Loucy (cell line): Measurements from ENCODE around the gene MNT.

ENCODE experiments used
- H2AFZ ChIP-seq: fragments of 200-600 bp; sonication (generic); 2 replicates; pipeline ENCODE4 v1.6.0; 2016; ENCODE audit warnings: antibody characterized with exemption, mild to moderate bottlenecking, low read length, moderate library complexity
- H3F3A ChIP-seq: fragments of 200-600 bp; 2 replicates; pipeline ENCODE4 v1.6.0; 2016; ENCODE audit warnings: antibody characterized with exemption, low read depth, mild to moderate bottlenecking
- H3K27me3 ChIP-seq: fragments of 200-600 bp; sonication (generic); 2 replicates; pipeline ENCODE4 v1.6.1; 2014; ENCODE audit warnings: low read length, mild to moderate bottlenecking; ENCODE audit not compliant: insufficient read depth, poor library complexity, severe bottlenecking
- H3K36me3 ChIP-seq: fragments of 200-600 bp; sonication (generic); 2 replicates; pipeline ENCODE4 v1.6.1; 2016; ENCODE audit warnings: low read length; ENCODE audit not compliant: insufficient read depth
- H3K4me1 ChIP-seq: fragments of 200-600 bp; sonication (generic); 2 replicates; pipeline ENCODE4 v1.5.1; 2014; ENCODE audit warnings: low read length, mild to moderate bottlenecking; ENCODE audit not compliant: insufficient read depth, poor library complexity, severe bottlenecking
- H3K4me2 ChIP-seq: fragments of 200-600 bp; sonication (generic); 2 replicates; pipeline ENCODE4 v1.6.0; 2014; ENCODE audit warnings: antibody characterized with exemption, low read length, low read depth, mild to moderate bottlenecking; ENCODE audit not compliant: poor library complexity, severe bottlenecking
- H3K4me3 ChIP-seq: fragments of 200-600 bp; sonication (generic); 2 replicates; pipeline ENCODE4 v1.5.1; 2014; ENCODE audit warnings: low read length, mild to moderate bottlenecking, mixed read lengths; ENCODE audit not compliant: poor library complexity, severe bottlenecking
- H3K79me2 ChIP-seq: fragments of 200-600 bp; sonication (generic); 2 replicates; pipeline ENCODE4 v1.6.1; 2014; ENCODE audit warnings: low read length; ENCODE audit not compliant: insufficient read depth
- H3K9ac ChIP-seq: fragments of 200-600 bp; sonication (generic); 2 replicates; pipeline ENCODE4 v1.6.0; 2014; ENCODE audit warnings: mild to moderate bottlenecking, low read depth, low read length, moderate library complexity; ENCODE audit not compliant: poor library complexity, severe bottlenecking
- H3K9me2 ChIP-seq: fragments of 200-600 bp; sonication (generic); replicated peaks from 2 replicates; pipeline ENCODE4 v1.6.1; 2016; ENCODE audit warnings: low read depth, low read length, mixed read lengths
- H3K9me3 ChIP-seq: fragments of 200-600 bp; sonication (generic); 2 replicates; pipeline ENCODE4 v1.6.1; 2014; ENCODE audit warnings: mild to moderate bottlenecking, antibody characterized with exemption, low read length, low read depth; ENCODE audit not compliant: insufficient read depth
- H4K20me1 ChIP-seq: fragments of 200-600 bp; sonication (generic); 2 replicates; pipeline ENCODE4 v1.6.0; 2014; ENCODE audit warnings: antibody characterized with exemption, low read length, mild to moderate bottlenecking; ENCODE audit not compliant: insufficient read depth, poor library complexity, severe bottlenecking
- EZH2phosphoT487 ChIP-seq: fragments of 200-600 bp; IDR thresholded peaks from 2 replicates; pipeline ENCODE4 v1.6.1; 2018; ENCODE audit warnings: antibody characterized with exemption, mild to moderate bottlenecking, moderate library complexity, borderline replicate concordance
- TF ChIP-seq, protein P1 (sequence below): fragments of 200-600 bp; sonication (generic); conservative IDR thresholded peaks from 2 replicates; pipeline ENCODE4 v1.5.1; 2014; ENCODE audit warnings: mild to moderate bottlenecking, antibody characterized with exemption, low read length

MNT gene

DNA sequence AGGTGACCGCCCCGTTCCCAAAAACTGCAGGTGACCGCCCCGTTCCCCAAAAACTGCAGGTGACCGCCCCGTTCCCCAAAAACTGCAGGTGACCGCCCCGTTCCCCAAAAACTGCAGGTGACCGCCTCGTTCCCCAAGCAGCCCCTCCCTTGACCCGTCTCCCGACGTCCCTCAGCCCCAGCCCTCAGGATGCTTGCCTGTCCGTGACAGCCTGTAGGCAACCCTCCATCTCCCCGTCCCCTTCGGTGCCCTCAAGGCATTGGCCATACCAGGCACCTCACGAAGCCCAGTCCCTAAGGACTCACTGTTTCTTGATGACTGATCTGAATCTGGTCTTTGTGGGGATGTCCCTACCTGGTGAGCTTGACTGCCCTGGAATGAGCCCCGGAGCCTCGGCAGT lies 38.4 kb downstream of the MNT start:
- Histone ChIP-seq H4K20me1 (no peaks in the 10 kb centered on the region), H3K9ac (no peak overlapping the region), H3K79me2 (no peaks in the 10 kb centered on the region), H3K27me3 (no peaks in the 10 kb centered on the region), H3K36me3 (peaks cover 6% of the 10 kb centered on the region; the same call in 1 of the 2 replicates), H2AFZ (no peak overlapping the region), H3K4me1 (no peaks in the 10 kb centered on the region), H3K9me2 (no peaks in the 10 kb centered on the region), H3F3A (no peaks in the 10 kb centered on the region), H3K4me3 (no peak overlapping the region), H3K9me3 (no peaks in the 10 kb centered on the region), H3K4me2 (no peak overlapping the region)
- TF ChIP-seq, protein P1, sequence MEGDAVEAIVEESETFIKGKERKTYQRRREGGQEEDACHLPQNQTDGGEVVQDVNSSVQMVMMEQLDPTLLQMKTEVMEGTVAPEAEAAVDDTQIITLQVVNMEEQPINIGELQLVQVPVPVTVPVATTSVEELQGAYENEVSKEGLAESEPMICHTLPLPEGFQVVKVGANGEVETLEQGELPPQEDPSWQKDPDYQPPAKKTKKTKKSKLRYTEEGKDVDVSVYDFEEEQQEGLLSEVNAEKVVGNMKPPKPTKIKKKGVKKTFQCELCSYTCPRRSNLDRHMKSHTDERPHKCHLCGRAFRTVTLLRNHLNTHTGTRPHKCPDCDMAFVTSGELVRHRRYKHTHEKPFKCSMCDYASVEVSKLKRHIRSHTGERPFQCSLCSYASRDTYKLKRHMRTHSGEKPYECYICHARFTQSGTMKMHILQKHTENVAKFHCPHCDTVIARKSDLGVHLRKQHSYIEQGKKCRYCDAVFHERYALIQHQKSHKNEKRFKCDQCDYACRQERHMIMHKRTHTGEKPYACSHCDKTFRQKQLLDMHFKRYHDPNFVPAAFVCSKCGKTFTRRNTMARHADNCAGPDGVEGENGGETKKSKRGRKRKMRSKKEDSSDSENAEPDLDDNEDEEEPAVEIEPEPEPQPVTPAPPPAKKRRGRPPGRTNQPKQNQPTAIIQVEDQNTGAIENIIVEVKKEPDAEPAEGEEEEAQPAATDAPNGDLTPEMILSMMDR = no peak
- TF ChIP-seq EZH2phosphoT487 = no peak

DNA sequence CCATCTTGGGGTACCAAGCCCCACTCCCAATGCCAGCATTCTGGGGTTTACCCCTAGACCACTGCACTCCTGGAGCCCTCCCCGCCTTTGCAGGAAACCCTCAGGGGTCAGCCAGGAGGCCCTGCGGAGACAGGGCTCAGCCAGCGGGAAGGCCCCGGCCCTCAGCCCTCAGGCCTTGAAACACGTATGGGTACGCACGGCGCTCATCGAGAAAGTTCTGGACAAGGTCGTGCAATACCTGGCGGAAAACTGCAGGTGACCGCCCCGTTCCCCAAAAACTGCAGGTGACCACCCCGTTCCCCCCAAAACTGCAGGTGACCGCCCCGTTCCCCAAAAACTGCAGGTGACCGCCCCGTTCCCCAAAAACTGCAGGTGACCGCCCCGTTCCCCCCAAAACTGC lies 38.8 kb downstream of the MNT start:
- Histone ChIP-seq H3K27me3 (no peaks in the 10 kb centered on the region), H3K4me2 (no peak overlapping the region), H2AFZ (no peak overlapping the region), H3F3A (no peaks in the 10 kb centered on the region), H3K9me3 (no peaks in the 10 kb centered on the region), H4K20me1 (no peaks in the 10 kb centered on the region), H3K9me2 (no peaks in the 10 kb centered on the region), H3K9ac (no peak overlapping the region), H3K79me2 (no peaks in the 10 kb centered on the region), H3K4me1 (no peaks in the 10 kb centered on the region), H3K36me3 (peaks cover 6% of the 10 kb centered on the region; the same call in 1 of the 2 replicates), H3K4me3 (no peak overlapping the region)
- no peak for TF ChIP-seq EZH2phosphoT487
- TF ChIP-seq, protein P1 = no peak

DNA sequence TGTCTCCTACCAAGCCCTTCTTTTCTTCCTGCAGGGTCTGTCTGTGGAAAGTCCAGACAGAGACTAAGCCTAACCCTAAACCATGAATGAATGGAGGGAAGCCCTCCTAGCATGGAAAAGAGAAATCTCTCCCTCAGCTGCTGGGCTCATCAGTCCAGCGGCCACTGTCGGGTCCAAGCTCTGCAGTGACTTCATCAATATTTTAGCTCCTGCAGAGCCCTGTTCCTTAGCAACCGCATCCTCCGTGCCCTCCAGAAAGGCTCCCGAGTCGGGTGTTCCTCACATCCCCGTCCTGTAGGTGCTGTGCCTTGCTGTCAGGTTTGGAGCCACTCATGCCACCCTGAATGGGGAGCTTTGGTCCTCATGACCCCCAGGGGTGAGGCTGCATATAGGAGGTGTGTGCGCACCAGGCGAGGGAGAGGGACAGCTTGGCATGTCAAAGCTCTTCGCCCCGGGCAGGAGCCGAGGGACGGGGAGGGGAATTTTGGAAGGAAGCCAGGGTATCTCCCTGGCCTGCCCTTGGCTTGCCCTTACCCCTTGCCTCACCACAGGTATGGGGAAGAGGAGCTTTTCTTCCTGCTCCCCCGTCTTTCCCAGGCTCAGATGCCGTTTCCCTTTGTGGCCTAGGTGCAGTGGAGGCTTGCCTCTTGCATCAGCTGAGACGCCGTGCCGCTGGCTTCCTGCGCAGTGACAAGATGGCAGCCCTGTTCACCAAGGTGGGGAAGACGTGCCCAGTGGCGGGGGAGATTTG lies 39.7 kb downstream of the MNT start:
- H3K36me3 ChIP-seq = peaks cover 6% of the 10 kb centered on the region; the same call in 1 of the 2 replicates
- no peak overlapping the region for H3K4me3 ChIP-seq
- TF ChIP-seq EZH2phosphoT487 = no peak
- TF ChIP-seq, protein P1 = no peak
- H3K9ac ChIP-seq = no peak overlapping the region
- H3K9me2 ChIP-seq = no peaks in the 10 kb centered on the region
- no peaks in the 10 kb centered on the region for H3K9me3 ChIP-seq
- H2AFZ ChIP-seq = no peak overlapping the region
- no peaks in the 10 kb centered on the region for H3K79me2 ChIP-seq
- H4K20me1 ChIP-seq = no peaks in the 10 kb centered on the region
- H3F3A ChIP-seq = no peaks in the 10 kb centered on the region
- H3K27me3 ChIP-seq = no peaks in the 10 kb centered on the region
- no peak overlapping the region for H3K4me2 ChIP-seq
- H3K4me1 ChIP-seq = no peaks in the 10 kb centered on the region
